AG10803 (cell line): ENCODE measurements around the gene GJC2.

Experiments used
- DNase-seq: peaks from one replicate; pipeline ENCODE4 v3.0.0; 2010; ENCODE audit warnings: low read depth
- H3K4me3 ChIP-seq: 2 replicates; pipeline ENCODE4 v1.5.1; 2011; ENCODE audit warnings: mild to moderate bottlenecking, low read length, control low read depth
- TF ChIP-seq, protein P1 (sequence below): conservative IDR thresholded peaks from 2 replicates; pipeline ENCODE4 v1.5.1; 2011; ENCODE audit warnings: mild to moderate bottlenecking, low read length, control low read depth, inconsistent platforms

GJC2 gene

DNA sequence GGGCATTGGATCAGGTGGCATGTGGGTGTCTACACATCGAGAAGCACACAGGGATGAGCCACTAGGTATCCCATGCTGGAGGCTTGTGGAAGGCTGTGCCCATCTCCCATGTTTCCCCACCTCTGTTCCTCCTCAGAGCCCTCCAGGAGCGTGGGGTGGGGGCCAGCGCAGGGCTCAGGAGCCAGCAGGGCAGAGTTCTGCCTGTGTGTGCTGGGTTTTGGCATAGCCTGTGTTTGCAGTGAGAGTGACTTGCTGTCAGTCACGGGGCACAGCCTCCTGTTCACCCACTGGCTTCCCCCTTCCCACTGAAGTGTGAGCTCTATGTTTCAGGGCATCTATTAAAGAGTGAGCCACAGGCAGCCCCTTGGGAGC, 26.3 kb downstream of the GJC2 start:
- TF ChIP-seq, protein P1, sequence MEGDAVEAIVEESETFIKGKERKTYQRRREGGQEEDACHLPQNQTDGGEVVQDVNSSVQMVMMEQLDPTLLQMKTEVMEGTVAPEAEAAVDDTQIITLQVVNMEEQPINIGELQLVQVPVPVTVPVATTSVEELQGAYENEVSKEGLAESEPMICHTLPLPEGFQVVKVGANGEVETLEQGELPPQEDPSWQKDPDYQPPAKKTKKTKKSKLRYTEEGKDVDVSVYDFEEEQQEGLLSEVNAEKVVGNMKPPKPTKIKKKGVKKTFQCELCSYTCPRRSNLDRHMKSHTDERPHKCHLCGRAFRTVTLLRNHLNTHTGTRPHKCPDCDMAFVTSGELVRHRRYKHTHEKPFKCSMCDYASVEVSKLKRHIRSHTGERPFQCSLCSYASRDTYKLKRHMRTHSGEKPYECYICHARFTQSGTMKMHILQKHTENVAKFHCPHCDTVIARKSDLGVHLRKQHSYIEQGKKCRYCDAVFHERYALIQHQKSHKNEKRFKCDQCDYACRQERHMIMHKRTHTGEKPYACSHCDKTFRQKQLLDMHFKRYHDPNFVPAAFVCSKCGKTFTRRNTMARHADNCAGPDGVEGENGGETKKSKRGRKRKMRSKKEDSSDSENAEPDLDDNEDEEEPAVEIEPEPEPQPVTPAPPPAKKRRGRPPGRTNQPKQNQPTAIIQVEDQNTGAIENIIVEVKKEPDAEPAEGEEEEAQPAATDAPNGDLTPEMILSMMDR: no peak
- H3K4me3 ChIP-seq: no peak overlapping the region
- DNase-seq: no peak

DNA sequence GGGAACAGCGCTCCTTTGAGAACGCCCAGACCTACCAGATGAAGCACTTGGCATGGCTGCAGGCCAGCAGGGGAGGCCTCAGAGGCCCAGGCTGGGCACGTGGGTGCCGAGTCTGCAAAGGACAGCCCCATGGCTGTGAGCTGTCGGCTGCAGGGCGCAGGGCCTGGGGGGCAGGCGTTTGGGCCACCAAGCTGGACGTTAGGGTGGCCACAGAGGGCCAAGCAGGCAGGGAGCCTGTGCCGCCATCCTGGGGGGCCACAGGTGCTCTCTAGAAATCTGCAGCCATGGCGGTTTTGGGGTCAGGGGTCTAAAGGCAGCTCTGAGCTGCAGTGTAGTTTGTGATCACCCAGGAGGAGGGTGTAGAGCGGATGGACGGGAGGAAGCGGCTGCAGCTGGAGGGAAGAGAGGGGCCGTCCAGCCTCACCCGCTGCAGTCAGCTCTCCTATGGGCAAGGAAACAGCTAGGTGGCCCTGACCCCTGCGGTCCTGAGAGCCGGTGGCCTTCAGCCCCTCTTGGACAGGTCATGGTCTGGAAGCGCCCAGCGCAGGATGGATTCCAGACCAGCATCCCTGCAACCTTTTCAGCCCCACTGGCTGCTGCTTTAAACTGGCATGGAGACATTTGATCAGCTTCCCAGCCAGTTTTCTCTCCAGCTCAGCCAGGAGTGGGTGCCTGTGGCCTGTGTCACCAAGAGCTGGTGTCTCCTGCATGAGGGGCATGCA, 26.9 kb downstream of the GJC2 start:
- TF ChIP-seq, protein P1: no peak
- no peak overlapping the region for H3K4me3 ChIP-seq

DNA sequence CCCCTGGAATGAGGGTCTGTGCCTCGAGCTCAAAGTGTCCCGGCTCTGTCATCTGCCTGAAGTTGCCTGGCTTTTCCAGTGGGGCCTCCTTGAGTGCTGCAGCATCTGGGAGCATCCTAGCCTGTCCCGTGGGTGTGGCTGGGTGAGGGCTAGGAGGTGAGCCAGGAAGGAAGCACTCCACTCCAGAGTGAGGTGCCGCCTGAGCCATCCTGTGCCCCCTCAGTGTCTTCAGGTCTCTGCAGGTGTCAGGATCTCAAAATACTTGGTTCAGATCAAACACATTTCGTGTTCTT, 27.4 kb downstream of the GJC2 start:
- TF ChIP-seq, protein P1: no peak
- DNase-seq: no peak
- H3K4me3 ChIP-seq: no peak overlapping the region

More for the DNA sequence above, 26.9 kb downstream of the GJC2 start:
- DNase-seq: no peak

DNA sequence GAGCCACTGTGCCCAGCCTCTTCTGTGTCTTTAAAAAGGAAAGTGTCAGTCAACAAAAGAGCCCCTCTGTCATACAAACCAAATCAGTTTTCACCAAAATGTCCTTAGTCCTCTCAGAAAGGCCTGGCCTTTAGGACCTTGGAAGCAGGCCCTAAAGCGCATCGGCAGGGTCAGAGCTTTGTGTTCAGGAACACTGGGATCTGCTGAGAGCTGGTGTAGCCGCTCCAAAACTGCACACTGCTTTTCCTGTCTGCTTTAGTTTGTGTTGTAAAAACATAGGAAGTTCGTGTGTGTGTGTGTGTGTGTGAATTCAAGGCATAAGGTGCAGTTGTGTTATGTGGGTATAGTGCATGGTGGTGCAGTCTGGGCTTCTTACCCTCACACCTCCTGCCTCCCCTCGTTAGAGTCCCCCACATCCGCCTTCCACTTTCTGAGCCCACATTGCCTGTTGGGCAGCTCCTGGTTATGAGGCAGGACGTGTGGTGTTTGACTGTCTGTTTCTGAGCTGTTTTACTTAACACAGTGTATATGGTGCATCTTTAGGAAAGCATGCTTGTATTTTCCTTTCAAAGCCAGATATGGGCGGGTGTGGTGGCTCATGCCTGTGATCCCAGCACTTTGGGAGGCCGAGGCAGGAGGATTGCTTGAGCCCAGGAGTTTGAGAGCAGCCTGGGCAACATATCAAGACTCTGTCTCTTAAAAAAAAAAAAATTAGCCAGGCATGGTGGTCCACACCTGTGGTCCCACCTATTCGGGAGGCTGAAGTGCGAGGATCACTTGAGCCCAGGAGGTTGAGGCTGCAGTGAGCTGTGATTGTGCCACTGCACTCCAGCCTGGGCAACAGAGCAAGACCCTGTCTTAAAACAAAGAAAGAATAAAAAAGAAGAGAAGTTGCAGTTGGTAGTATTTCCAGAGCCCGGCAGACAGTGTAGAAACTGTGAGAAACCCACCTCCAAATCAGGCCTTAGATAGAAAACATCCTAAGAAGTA, 28.3 kb downstream of the GJC2 start:
- DNase-seq: no peak
- TF ChIP-seq, protein P1: no peak
- no peak overlapping the region for H3K4me3 ChIP-seq

DNA sequence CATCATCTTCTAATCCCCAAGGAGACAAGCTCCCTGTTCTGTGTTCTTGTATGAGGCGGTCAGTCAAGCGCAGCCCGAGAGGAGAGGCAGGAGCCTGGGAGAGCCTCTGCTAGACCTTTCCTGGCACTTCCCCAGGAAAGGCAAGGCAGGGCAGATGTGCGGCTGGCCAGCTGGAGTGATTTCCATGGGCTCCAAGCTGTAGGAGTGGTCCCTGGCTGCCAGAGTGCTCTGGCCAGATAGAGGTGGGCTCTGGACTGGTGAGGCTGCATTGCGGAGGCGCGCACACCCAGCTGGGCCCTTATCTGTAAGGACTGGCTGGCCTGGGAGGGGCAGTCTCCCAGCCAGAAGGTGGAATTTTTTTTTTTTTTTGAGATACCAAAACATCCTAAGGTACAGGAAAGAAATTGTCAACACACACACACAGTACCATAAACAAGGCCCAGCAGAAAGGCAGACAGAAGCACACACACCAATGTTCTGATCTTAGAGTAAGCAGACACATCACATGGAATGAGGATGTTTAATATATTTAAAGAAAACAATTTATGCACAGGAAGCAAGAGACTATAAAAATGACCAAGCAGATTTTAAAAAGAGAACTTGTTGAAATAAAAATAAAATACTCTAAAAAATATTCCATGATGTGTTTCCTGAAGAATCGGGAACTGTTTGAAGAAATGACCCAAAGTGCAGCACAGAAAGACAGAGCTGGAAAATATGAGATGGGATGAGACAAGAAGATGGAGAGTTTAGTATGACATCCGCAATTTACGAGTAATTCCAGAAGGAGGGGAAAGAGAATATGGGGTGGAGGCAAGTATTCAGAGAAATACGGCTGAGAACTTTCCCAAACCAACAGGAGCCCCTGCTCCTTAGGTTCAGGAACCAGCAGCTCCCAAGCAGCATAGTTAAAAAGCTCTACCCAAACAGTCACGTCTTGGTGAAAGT, 29.3 kb downstream of the GJC2 start:
- DNase-seq: no peak
- H3K4me3 ChIP-seq: no peak overlapping the region
- TF ChIP-seq, protein P1: no peak

DNA sequence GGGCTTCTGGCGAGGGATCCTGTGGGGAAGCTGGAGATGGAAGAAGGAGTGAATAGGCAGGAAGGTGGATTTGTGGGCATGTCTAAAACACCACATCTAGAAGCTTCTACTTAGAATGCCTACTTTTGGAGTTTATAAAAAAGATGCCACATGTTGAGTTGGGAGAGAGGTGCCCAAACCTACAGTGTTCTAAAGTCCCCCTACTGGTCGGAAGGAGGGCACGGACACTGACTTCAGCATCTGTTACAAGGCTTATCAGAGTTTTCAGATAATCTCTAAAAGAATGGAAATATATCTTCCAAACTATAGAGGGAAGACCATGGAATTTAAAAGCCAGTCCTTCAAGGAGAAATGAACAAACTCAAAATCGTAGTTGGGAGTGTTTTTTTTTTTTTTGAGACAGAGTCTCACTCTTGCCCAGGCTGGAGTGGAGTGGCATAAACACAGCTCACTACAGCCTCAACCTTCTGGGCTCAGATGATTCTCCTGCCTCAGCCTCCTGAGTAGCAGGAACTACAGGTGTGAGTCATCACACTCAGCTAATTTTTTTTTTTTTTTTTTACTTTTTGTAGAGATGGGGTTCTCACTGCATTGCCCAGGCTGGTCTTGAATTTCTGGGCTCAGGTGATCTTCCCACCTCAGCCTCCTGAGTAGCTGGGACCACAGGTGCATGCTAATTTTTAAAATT, 30.7 kb downstream of the GJC2 start:
- TF ChIP-seq, protein P1: peak; percentile 33
- H3K4me3 ChIP-seq: no peak overlapping the region
- no peak for DNase-seq
